Duodenal mucosa (tissue), 2 donors: ENCODE measurements around the gene TRPC1.
"Not testable (repeated sequence)": the region's sequence is repeated elsewhere in the genome, so short reads cannot be mapped to it uniquely, and the experiment has no call there.

Source experiments
- H3K27ac ChIP-seq: one replicate; pipeline ENCODE4 v1.7.0; 2013; ENCODE audit warnings: low read depth, low read length
- H3K27me3 ChIP-seq, 2 donors: one replicate each; pipeline ENCODE4 v1.7.0; 2013; ENCODE audit warnings: low read length in 2 of 2, control low read depth in 1 of 2; ENCODE audit not compliant: insufficient read depth in 2 of 2, control insufficient read depth in 1 of 2
- H3K36me3 ChIP-seq, 2 donors: one replicate each; pipeline ENCODE4 v1.7.0; 2013; ENCODE audit warnings: low read length in 2 of 2, control low read depth in 1 of 2; ENCODE audit not compliant: insufficient read depth in 2 of 2, control insufficient read depth in 1 of 2
- H3K4me1 ChIP-seq, 2 donors: one replicate each; pipeline ENCODE4 v1.7.0; 2013; ENCODE audit warnings: low read length in 2 of 2, control low read depth in 1 of 2; ENCODE audit not compliant: insufficient read depth in 2 of 2, control insufficient read depth in 1 of 2
- H3K4me3 ChIP-seq, 2 donors: one replicate each; pipeline ENCODE4 v1.7.0; 2013; ENCODE audit warnings: low read length in 2 of 2, low read depth in 1 of 2
- H3K9ac ChIP-seq, 2 donors: one replicate each; pipeline ENCODE4 v1.7.0; 2013; ENCODE audit warnings: low read length in 2 of 2, low read depth in 1 of 2
- H3K9me3 ChIP-seq, 2 donors: one replicate each; pipeline ENCODE4 v1.7.0; 2013; ENCODE audit warnings: low read length in 2 of 2, control low read depth in 1 of 2; ENCODE audit not compliant: control insufficient read depth in 1 of 2

TRPC1 gene

DNA sequence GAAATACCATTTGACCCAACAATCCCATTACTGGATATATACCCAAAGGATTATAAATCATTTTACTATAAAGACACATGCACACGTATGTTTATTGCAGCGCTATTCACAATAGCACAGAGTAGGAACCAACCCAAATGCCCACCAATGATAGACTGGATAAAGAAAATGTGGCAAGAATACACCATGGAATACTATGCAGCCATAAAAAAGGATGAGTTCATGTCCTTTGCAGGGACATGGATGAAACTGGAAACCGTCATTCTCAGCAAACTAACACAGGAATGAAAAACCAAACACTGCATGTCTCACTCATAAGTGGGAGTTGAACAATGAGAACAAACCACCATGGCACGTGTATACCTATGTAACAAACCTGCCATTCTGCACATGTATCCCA is 26.7 kb downstream of the TRPC1 start:
- not testable (repeated sequence) for H3K4me1 ChIP-seq, H3K36me3 ChIP-seq, H3K9me3 ChIP-seq, H3K4me3 ChIP-seq, H3K27me3 ChIP-seq, H3K9ac ChIP-seq, H3K27ac ChIP-seq

DNA sequence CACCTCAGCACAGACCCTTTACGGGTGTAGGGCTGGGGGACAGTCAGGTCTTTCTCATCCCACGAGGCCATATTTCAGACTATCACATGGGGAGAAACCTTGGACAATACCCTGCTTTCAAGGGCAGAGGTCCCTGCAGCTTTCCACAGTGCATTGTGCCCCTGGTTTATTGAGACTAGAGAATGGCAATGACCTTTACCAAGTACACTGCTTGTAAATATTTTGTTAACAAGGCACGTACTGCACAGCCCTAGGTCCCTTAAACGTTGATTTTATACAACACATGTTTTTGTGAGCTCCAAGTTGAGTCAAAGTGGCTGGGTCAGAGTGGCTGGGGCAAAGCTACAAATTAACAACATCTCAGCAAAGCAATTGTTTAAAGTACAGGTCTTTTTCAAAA is 28.8 kb downstream of the TRPC1 start:
- not testable (repeated sequence) for H3K9ac ChIP-seq, H3K27ac ChIP-seq, H3K36me3 ChIP-seq, H3K4me1 ChIP-seq, H3K9me3 ChIP-seq, H3K4me3 ChIP-seq, H3K27me3 ChIP-seq

- H3K4me3 ChIP-seq = no peak overlapping the region
- no peaks in the 10 kb centered on the region for H3K27me3 ChIP-seq
- H3K4me1 ChIP-seq = no peaks in the 10 kb centered on the region
- no peak overlapping the region for H3K9ac ChIP-seq
- no peak overlapping the region for H3K27ac ChIP-seq
- no peaks in the 10 kb centered on the region for H3K36me3 ChIP-seq
- no peaks in the 10 kb centered on the region for H3K9me3 ChIP-seq
These were observed 30.7 kb downstream of the TRPC1 start for GRCh38 chr3:142754494-142754893.

DNA sequence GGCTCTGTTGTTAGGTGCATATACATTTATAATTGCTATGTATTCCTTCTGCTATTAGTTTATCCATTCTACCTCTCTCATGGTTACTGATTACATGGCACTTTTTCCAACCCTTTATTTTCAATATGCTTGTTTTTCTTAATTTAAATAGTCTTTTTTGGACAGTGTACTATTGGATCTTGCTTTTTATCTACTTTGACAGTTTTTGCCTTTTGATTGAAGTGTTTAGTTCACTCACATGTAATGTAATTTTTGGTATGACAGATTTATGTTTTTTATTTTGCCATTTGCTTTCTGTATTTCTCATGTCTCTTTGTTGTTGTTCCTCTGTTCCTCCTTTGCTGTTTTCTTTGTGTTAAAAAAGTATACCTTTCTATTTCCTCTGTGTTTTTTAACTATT is 44.5 kb downstream of the TRPC1 start:
- no peaks in the 10 kb centered on the region for H3K36me3 ChIP-seq
- H3K4me1 ChIP-seq = no peaks in the 10 kb centered on the region
- no peak overlapping the region for H3K9ac ChIP-seq
- no peak overlapping the region for H3K4me3 ChIP-seq
- H3K27ac ChIP-seq = no peak overlapping the region
- H3K27me3 ChIP-seq = no peaks in the 10 kb centered on the region
- no peaks in the 10 kb centered on the region for H3K9me3 ChIP-seq

- Histone ChIP-seq H3K27ac (no peak overlapping the region), H3K4me3 (no peak overlapping the region), H3K4me1 (no peaks in the 10 kb centered on the region), H3K9ac (no peak overlapping the region), H3K27me3 (no peaks in the 10 kb centered on the region), H3K36me3 (no peaks in the 10 kb centered on the region), H3K9me3 (no peaks in the 10 kb centered on the region)
These were observed 54.1 kb downstream of the TRPC1 start for GRCh38 chr3:142777927-142778326.

- Histone ChIP-seq H3K4me1 (no peaks in the 10 kb centered on the region), H3K9me3 (no peaks in the 10 kb centered on the region), H3K4me3 (no peak overlapping the region), H3K9ac (no peak overlapping the region), H3K27me3 (no peaks in the 10 kb centered on the region), H3K36me3 (no peaks in the 10 kb centered on the region), H3K27ac (no peak overlapping the region)
These were observed 54.7 kb downstream of the TRPC1 start for GRCh38 chr3:142778541-142778940.

DNA sequence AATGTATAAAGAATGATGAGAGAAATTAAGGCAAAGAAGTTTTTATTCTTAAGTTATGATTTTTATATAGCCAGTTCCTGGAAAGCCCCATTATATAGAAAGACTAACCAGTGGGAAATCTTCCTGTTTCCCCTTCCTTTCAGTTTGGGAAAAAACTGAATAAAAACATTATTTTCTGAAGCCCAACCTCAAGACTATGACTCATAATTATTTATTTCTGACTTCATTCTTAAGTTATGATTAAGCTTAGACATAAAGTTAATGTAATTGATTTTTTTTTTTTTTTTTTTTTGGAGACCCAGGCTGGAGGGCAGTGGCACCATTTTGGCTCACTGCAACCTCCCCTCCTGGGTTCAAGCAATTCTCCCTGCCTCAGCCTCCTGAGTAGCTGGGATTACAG is 55.8 kb downstream of the TRPC1 start:
- Histone ChIP-seq H3K4me3 (no peak overlapping the region), H3K27ac (no peak overlapping the region), H3K27me3 (no peaks in the 10 kb centered on the region), H3K9ac (no peak overlapping the region), H3K36me3 (no peaks in the 10 kb centered on the region), H3K9me3 (no peaks in the 10 kb centered on the region), H3K4me1 (no peaks in the 10 kb centered on the region)

DNA sequence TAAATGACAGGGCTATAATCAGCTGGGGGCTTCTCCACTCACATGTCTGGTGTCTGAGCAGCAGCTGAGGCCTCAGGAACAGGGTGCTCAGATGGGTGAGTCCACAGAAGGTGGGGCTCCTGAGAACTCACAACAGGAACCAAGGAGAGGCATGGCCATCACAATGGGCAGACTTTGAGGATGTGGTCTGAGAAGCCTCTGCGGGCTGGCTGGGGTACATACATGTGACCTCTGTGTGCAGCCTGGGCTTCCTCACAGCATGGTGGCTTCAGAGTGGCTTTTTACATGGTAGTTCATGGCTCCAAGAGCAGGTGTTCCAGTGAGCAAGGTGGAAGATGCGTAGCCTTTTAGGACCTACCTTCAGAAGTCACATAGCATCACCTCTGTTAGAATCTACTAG is 58.8 kb downstream of the TRPC1 start:
- no peaks in the 10 kb centered on the region for H3K36me3 ChIP-seq
- H3K4me3 ChIP-seq = no peak overlapping the region
- H3K4me1 ChIP-seq = no peaks in the 10 kb centered on the region
- H3K9me3 ChIP-seq = no peaks in the 10 kb centered on the region
- no peaks in the 10 kb centered on the region for H3K27me3 ChIP-seq
- no peak overlapping the region for H3K27ac ChIP-seq
- H3K9ac ChIP-seq = no peak overlapping the region

DNA sequence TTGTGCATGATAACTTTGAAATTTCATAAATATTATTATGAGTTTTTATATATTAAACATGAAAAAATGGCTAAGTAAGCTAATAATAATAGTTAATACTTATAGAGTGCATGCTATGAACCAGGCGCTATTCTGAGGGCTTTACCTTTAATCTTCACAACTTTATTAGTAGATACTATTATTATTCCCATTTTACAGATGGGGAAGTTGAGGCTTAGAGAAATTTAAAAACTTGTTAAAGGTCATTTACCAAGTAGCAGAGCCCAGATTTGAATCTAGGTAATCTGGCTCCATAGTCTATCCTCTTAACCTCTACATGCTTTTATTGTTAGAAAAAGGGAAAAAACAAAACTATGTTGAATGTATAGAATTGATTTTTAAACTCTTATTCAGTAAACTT is 60.4 kb downstream of the TRPC1 start:
- Histone ChIP-seq H3K4me1 (no peaks in the 10 kb centered on the region), H3K4me3 (no peak overlapping the region), H3K9me3 (no peaks in the 10 kb centered on the region), H3K9ac (no peak overlapping the region), H3K27ac (no peak overlapping the region), H3K36me3 (no peaks in the 10 kb centered on the region), H3K27me3 (peaks cover 0 to 4% of the 10 kb centered on the region in 2 donors)

DNA sequence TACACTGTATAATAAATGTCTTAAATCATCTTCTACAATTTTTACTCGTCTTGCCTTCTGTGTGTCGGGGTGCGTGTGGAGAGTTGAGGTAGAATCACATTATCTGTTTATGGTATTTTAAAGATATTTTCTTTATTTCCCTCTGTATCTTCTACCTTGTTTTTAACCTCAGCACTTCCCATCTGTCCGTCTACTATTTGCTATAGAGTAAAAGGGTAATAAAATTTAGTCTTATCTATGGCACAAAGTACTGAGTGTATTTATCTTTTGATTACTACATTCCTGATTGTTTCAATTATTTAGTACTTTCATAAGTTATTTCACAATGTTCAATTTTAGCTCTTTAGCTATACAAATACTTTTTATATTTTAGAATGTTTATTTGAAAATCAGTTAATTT is 62.2 kb downstream of the TRPC1 start:
- Histone ChIP-seq H3K9me3 (no peaks in the 10 kb centered on the region), H3K4me3 (no peak overlapping the region), H3K9ac (no peak overlapping the region), H3K36me3 (no peaks in the 10 kb centered on the region), H3K27me3 (peaks cover 0 to 4% of the 10 kb centered on the region in 2 donors), H3K27ac (no peak overlapping the region), H3K4me1 (peaks cover 0 to 2% of the 10 kb centered on the region in 2 donors)

DNA sequence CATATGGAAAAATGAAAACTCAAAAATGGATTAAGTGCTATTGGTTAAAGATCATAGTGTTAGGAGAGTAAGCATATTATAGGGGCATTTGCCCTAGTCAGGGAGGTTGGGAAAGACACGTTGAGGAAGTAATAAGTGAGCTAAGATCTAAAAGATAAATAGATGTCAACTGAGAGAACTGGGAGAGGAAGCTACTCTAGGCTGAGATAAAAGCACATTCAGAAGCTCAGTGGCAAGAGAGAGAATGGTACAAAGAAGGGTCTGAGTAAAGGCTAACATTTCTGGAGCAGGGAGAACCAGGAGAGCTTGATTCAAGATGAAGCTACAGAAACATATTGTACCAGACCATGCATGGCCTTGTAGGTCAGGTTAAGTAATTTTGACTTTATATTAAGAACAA is 63.9 kb downstream of the TRPC1 start:
- Histone ChIP-seq H3K27me3 (peaks cover 0 to 4% of the 10 kb centered on the region in 2 donors), H3K4me3 (no peak overlapping the region), H3K9me3 (no peaks in the 10 kb centered on the region), H3K27ac (no peak overlapping the region), H3K9ac (no peak overlapping the region), H3K4me1 (peaks cover 0 to 4% of the 10 kb centered on the region in 2 donors), H3K36me3 (no peaks in the 10 kb centered on the region)
